Measurements from ENCODE around the gene CRIP2.

GRCh38 chr14:105430565-105430964 lies 44.1 kb upstream of the CRIP2 start:
- TF ChIP-seq HDGF (IDR thresholded peaks at IDR 0.05; ENCODE audit: borderline replicate concordance) (no peak), SUZ12 (IDR thresholded peaks at IDR 0.05) (no peak), SP1 (IDR thresholded peaks at IDR 0.05) (no peak), FOXM1 (IDR thresholded peaks at IDR 0.05; ENCODE audit: borderline replicate concordance) (no peak), CTBP1 (IDR thresholded peaks at IDR 0.05; ENCODE audit: borderline replicate concordance) (no peak), BHLHE40 (IDR thresholded peaks at IDR 0.05; ENCODE audit: borderline replicate concordance) (no peak), ELF4 (IDR thresholded peaks at IDR 0.05) (no peak)

Measured in HEK293T (cell line).